Adrenal gland (tissue), 12 donors: ENCODE data around the gene SSR1. TPM values are rescaled to one million over a fixed set of nuclear protein-coding genes. Genes with fewer than 3 reads are reported as not detected.
"Not testable (repeated sequence)": the region's sequence is repeated elsewhere in the genome, so short reads cannot be mapped to it uniquely, and the experiment has no call there.

Experiments used
- DNase-seq, 7 donors: peaks; one replicate each; pipeline ENCODE4 v3.0.0-alpha.2; 2019 to 2020
- H3K27ac ChIP-seq, 5 donors: fragments of 200-600 bp; sonication (generic) in 4 of 5; 1 replicate in 3 of 5; 2 replicates in 2 of 5; pipeline versions ENCODE4 v1.5.1 to v1.8.0; 2016 to 2020; ENCODE audit warnings: mild to moderate bottlenecking in 1 of 5
- H3K27me3 ChIP-seq: fragments of 200-600 bp; 2 replicates; pipeline ENCODE4 v1.8.0; 2021
- H3K36me3 ChIP-seq, 2 donors: fragments of 200-600 bp; replicated peaks in 1 of 2; 1 replicate in 1 of 2; 2 replicates in 1 of 2; pipeline versions ENCODE4 v1.5.1 to v1.8.0; 2018 to 2022
- H3K4me1 ChIP-seq, 2 donors: fragments of 200-600 bp; replicated peaks in 1 of 2; 1 replicate in 1 of 2; 2 replicates in 1 of 2; pipeline versions ENCODE4 v1.5.1 to v1.8.0; 2018 to 2021
- H3K4me3 ChIP-seq, 4 donors: fragments of 200-600 bp; sonication (generic) in 3 of 4; one replicate each; pipeline ENCODE4 v1.5.1; 2016 to 2018
- H3K9me3 ChIP-seq, 3 donors: fragments of 200-600 bp; sonication (generic) in 1 of 3; replicated peaks in 1 of 3; 1 replicate in 2 of 3; 2 replicates in 1 of 3; pipeline versions ENCODE4 v1.5.1 to v1.8.0; 2016 to 2021
- POLR2A ChIP-seq, 2 donors: fragments of 450-650 bp; IDR thresholded peaks; one replicate each; pipeline ENCODE4 v1.6.1; 2017; ENCODE audit warnings: antibody characterized with exemption in 2 of 2, mild to moderate bottlenecking in 2 of 2, moderate library complexity in 1 of 2
- whole genome bisulfite sequencing, 4 donors: extraction: QIAGEN DNeasy Blood & Tissue Kit in 2 of 4; methylation state at CpG; one replicate each; pipeline versions ENCODE4 v1.1.5 to v1.1.7; 2013 to 2017; 5-methylcytosine and 5-hydroxymethylcytosine counted together
- intact Hi-C, 2 donors: fragments of 100-400 bp; cut with DNase I; formaldehyde crosslinking; loops; one replicate each; pipeline versions ENCODE4 v1.14.1 to v1.15.0; 2022 to 2023
- polyA plus RNA-seq, 3 donors: library from polyadenylated mRNA; stranded (reverse); fragments of 200-250 nt in 2 of 3; fragments of 350-450 nt in 1 of 3; fragmentation: Illumina TruSeq in 1 of 3; extraction: RNeasy Lipid Tissue Mini Kit (QIAGEN cat#74804) in 1 of 3; gene quantifications; one replicate each; pipeline ENCODE4 v1.2.3, GENCODE V29; 2013 to 2014
- total RNA-seq, 9 donors: library from RNA; depleted of rRNA in 4 of 9; stranded (reverse); fragments of >200 nt in 4 of 9; fragments of 120-200 nt in 1 of 9; fragmentation: NEBNext Ultra II Directional in 1 of 9; extraction: Animal tissue kit (Norgen Biotek cat#: 25700) in 1 of 9; gene quantifications; one replicate each; pipeline versions ENCODE4 v1.1.0 to v1.2.4, GENCODE V29; 2013 to 2023
- TF ChIP-seq, protein P1 (sequence below), 6 experiments: fragments of 450-650 bp in 4 of 6; fragments of 200-600 bp in 2 of 6; sonication (generic) in 1 of 6; IDR thresholded peaks; 1 replicate in 5 of 6; 2 replicates in 1 of 6; pipeline versions ENCODE4 v1.5.1 to v1.8.0; 2016 to 2021; ENCODE audit warnings: antibody characterized with exemption in 6 of 6, mild to moderate bottlenecking in 2 of 6, moderate library complexity in 1 of 6
- donor health status: healthy with polysubstance abuse.
- donor health status: Bipolar disorder and iron deficiency.
- donor health status: DM: yes; HTN: yes; CAD: no.
- donor health status: DM: no; HTN: no; CAD: no.
- donor health status: DM: no; HTN: no; CAD: no.
- donor health status: DM: yes; HTN: yes; CAD: no.

Gene SSR1
- total and polyA plus RNA-seq, 12 donors = 9.7 to 281 (median 96.3) TPM

DNA sequence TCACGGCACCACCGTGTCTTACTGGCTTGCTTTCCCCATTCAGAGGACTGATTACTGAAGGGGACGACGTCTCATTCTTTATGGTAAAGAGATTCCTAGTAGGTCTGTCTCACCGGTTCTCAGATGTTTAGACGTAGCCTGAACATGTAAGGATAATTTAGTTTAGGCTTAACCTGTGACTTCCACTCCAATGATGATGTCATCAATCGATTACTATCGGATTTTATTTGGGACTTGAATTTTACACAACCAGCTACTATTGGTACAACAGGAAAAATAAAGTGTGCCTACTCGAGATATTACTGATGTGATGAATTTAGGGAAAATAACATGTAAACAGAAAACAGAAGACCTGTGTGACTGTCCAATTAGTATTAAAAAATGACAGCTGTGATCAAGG, 4.5 kb upstream of the SSR1 start:
- H3K4me1 ChIP-seq = peaks cover 0 to 4% of the 10 kb centered on the region in 2 donors
- TF ChIP-seq, protein P1, sequence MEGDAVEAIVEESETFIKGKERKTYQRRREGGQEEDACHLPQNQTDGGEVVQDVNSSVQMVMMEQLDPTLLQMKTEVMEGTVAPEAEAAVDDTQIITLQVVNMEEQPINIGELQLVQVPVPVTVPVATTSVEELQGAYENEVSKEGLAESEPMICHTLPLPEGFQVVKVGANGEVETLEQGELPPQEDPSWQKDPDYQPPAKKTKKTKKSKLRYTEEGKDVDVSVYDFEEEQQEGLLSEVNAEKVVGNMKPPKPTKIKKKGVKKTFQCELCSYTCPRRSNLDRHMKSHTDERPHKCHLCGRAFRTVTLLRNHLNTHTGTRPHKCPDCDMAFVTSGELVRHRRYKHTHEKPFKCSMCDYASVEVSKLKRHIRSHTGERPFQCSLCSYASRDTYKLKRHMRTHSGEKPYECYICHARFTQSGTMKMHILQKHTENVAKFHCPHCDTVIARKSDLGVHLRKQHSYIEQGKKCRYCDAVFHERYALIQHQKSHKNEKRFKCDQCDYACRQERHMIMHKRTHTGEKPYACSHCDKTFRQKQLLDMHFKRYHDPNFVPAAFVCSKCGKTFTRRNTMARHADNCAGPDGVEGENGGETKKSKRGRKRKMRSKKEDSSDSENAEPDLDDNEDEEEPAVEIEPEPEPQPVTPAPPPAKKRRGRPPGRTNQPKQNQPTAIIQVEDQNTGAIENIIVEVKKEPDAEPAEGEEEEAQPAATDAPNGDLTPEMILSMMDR (IDR thresholded peaks at IDR 0.05) = no peak
- no peak for TF ChIP-seq POLR2A (IDR thresholded peaks at IDR 0.05)
- no peak for DNase-seq
- intact Hi-C loops = no loop called here
- H3K27ac ChIP-seq = no peak overlapping the region
- H3K27me3 ChIP-seq = no peaks in the 10 kb centered on the region
- 78 to 85% (median 83%) methylated on average over 9 of the region's 9 CpGs for WGBS, 4 donors
- H3K4me3 ChIP-seq = no peak overlapping the region
- no peaks in the 10 kb centered on the region for H3K36me3 ChIP-seq
- H3K9me3 ChIP-seq = no peaks in the 10 kb centered on the region

DNA sequence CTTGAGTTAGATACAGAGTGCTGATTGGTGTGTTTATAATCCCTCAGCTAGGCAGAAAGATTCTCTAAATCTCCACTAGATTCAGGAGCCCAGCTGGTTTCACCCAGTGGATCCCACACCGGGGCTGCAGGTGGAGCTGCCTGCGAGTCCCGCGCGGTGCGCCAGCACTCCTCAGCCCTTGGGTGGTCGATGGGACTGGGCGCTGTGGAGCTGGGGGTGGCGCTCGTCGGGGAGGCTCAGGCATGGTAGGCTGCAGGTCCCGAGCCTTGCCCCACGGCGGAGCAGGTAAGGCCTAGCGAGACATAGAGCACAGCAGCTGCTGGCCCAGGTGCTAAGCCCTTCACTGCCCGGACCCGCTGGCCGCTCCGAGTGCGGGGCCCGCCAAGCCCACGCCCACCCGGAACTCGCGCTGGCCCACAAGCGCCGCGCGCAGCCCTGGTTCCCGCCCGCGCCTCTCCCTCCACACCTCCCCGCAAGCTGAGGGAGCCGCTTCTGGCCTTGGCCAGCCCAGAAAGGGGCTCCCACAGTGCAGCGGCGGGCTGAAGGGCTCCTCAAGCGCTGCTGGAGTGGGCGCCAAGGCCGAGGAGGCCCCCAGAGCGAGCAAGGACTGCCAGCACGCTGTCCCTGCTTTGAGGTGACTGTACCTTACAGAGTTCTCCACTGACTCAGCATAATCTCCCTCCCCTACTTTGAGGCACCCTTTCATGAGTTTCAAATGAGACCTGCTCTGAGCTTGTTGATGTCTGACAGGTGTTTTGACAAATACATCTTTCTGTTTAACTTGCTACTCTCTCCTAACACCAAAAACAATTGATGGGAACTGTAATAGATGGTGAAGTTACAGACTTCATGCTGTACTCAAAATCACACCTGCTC, 3.9 kb upstream of the SSR1 start:
- peaks cover 2 to 8% of the 10 kb centered on the region in 2 donors for H3K4me1 ChIP-seq
- intact Hi-C loops = no loop called here
- WGBS, 4 donors = 87 to 94% (median 87%) methylated on average over 6 to 41 of the region's 41 CpGs
- no peak for DNase-seq
- no peaks in the 10 kb centered on the region for H3K36me3 ChIP-seq
- no peaks in the 10 kb centered on the region for H3K9me3 ChIP-seq
- no peaks in the 10 kb centered on the region for H3K27me3 ChIP-seq
- no peak overlapping the region for H3K27ac ChIP-seq
- TF ChIP-seq, protein P1 (IDR thresholded peaks at IDR 0.05) = no peak
- TF ChIP-seq POLR2A (IDR thresholded peaks at IDR 0.05) = no peak
- H3K4me3 ChIP-seq = no peak overlapping the region

DNA sequence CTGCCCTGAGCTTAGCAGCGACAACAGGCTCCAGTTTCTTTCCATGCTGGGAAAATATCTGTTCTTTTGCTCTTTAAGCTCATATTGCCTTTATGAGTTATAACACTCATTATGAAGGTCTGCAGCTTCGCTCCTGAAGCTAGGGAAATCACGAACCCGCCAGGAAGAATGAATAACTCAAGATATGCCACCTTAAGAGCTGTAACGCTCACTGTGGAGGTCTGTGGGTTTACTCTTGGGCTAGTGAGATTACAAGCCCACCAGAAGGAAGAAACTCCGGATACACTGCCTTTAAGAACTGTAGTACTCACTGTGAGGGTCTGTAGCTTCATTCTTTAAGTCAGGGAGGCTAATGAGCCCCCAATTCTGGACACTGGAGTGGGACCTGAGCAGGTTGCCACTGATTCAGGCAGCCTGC, 3.0 kb upstream of the SSR1 start:
- no peaks in the 10 kb centered on the region for H3K36me3 ChIP-seq
- no peak for DNase-seq
- 80 to 88% (median 85%) methylated on average over 6 of the region's 6 CpGs for WGBS, 4 donors
- no peak for TF ChIP-seq POLR2A (IDR thresholded peaks at IDR 0.05)
- TF ChIP-seq, protein P1 (IDR thresholded peaks at IDR 0.05) = no peak
- no peak overlapping the region for H3K27ac ChIP-seq
- H3K4me1 ChIP-seq = peaks cover 8 to 12% of the 10 kb centered on the region in 2 donors
- intact Hi-C loops = no loop called here
- no peaks in the 10 kb centered on the region for H3K27me3 ChIP-seq
- H3K9me3 ChIP-seq = no peaks in the 10 kb centered on the region
- no peak overlapping the region for H3K4me3 ChIP-seq

DNA sequence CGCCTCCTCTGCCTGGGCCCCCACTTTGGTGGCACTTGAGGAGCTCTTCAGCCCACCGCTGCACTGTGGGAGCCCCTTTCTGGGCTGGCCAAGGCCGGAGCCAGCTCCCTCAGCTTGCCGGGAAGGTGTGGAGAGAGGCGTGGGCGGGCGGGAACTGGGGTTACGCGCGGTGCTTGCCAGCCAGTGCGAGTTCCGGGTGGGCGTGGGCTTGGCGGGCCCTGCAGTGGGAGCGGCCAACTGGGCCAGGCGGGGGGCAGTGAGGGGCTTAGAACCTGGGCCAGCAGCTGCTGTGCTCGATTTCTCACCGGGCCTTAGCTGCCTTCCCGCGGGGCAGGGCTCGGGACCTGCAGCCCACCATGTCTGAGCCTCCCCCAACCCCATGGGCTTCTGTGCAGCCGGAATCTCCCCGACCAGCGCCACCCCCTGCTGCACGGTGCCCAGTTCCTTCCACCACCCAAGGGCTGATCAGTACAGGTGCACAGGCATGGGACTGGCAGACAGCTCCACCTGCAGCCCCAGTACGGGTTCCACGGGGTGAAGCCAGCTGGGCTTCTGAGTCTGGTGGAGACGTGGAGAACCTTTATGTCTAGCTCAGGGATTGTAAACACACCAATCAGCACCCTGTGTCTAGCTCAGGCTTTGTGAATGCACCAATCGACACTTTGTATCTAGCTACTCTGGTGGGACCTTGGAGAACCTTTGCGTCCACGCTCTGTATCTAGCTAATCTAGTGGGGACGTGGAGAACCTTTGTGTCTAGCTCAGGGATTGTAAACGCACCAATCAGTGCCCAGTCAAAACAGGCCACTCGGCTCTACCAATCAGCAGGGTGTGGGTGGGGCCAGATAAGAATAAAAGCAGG, 2.3 kb upstream of the SSR1 start:
- DNase-seq, H3K27ac ChIP-seq, H3K27me3 ChIP-seq, H3K9me3 ChIP-seq, intact Hi-C loops, H3K4me3 ChIP-seq, H3K36me3 ChIP-seq: not testable (repeated sequence)
- peaks cover 8 to 18% of the 10 kb centered on the region in 2 donors for H3K4me1 ChIP-seq
- WGBS, 4 donors = 87 to 94% (median 92%) methylated on average over 26 to 34 of the region's 34 CpGs
